Activated CD8-positive, alpha-beta memory T cell treated with anti-CD3 and anti-CD28 coated beads, Interleukin-2, amount 50 U/mL, for 4 hours (primary cell): Measurements from ENCODE around the gene MYO16.

Experiments used
- DNase-seq: peaks from one replicate; pipeline ENCODE4 v3.0.0-alpha.2; 2020

The MYO16 gene

GRCh38 chr13:109140054-109140453, 510.6 kb downstream of the MYO16 start:
- no peak for DNase-seq

GRCh38 chr13:109140479-109141349, 511.3 kb downstream of the MYO16 start:
- no peak for DNase-seq

- no peak for DNase-seq
Measured at GRCh38 chr13:109141706-109142105, 512.3 kb downstream of the MYO16 start.

GRCh38 chr13:109144693-109145437, 515.5 kb downstream of the MYO16 start:
- no peak for DNase-seq

- no peak for DNase-seq
Measured at GRCh38 chr13:109145631-109146030, 516.2 kb downstream of the MYO16 start.

GRCh38 chr13:109146393-109146792, 517.0 kb downstream of the MYO16 start:
- DNase-seq = no peak

- DNase-seq = no peak
Measured at GRCh38 chr13:109146912-109147647, 517.7 kb downstream of the MYO16 start.

GRCh38 chr13:109148243-109148642, 518.8 kb downstream of the MYO16 start:
- no peak for DNase-seq

GRCh38 chr13:109150696-109151095, 521.3 kb downstream of the MYO16 start:
- no peak for DNase-seq

GRCh38 chr13:109151255-109151654, 521.8 kb downstream of the MYO16 start:
- DNase-seq = no peak

GRCh38 chr13:109151696-109152095, 522.3 kb downstream of the MYO16 start:
- DNase-seq = no peak

GRCh38 chr13:109152311-109152820, 523.0 kb downstream of the MYO16 start:
- no peak for DNase-seq

- no peak for DNase-seq
Measured at GRCh38 chr13:109152941-109153340, 523.5 kb downstream of the MYO16 start.

GRCh38 chr13:109154146-109154545, 524.7 kb downstream of the MYO16 start:
- DNase-seq = no peak

- no peak for DNase-seq
Measured at GRCh38 chr13:109154546-109154945, 525.1 kb downstream of the MYO16 start.

- no peak for DNase-seq
Measured at GRCh38 chr13:109154966-109155761, 525.8 kb downstream of the MYO16 start.

GRCh38 chr13:109156181-109156935, 526.9 kb downstream of the MYO16 start:
- no peak for DNase-seq

GRCh38 chr13:109157275-109157674, 527.9 kb downstream of the MYO16 start:
- no peak for DNase-seq

GRCh38 chr13:109158383-109158782, 529.0 kb downstream of the MYO16 start:
- no peak for DNase-seq

GRCh38 chr13:109159650-109160309, 530.4 kb downstream of the MYO16 start:
- DNase-seq = no peak

- no peak for DNase-seq
Measured at GRCh38 chr13:109160357-109160756, 530.9 kb downstream of the MYO16 start.
